Measurements from ENCODE around the gene LRPAP1. TPM values are rescaled to one million over a fixed set of nuclear protein-coding genes. Genes with fewer than 3 reads are reported as not detected.

Gene LRPAP1
- total and polyA plus RNA-seq, 10 donors = 28.1 to 131 (median 112) TPM

DNA sequence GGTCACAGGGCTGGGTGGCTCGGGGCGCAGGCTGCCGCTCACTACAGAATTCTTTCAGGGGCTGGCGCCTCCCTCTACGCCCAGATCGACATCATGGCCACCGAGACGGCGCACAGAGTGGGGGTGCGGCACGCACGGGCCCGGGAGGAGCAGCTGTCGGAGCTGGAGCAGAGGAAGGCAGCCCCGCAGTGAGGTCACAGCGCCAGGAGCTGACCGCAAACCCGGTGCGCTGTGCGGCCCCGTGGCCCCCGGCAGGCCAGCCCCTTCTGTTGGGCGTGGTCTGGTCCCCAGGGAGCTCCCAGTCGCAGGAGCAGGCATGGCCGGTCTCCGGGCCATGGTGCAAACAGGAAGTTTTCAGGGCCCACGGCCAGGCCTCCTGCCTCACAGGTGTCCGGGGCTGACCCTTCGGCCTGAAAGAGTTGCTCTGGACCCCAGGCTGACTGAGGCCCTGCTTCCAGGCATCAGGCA lies 31.6 kb downstream of the LRPAP1 start:
- intact Hi-C loops (cut with DNase I; ENCODE audit: low total_unique reads) = no loop called here

DNA sequence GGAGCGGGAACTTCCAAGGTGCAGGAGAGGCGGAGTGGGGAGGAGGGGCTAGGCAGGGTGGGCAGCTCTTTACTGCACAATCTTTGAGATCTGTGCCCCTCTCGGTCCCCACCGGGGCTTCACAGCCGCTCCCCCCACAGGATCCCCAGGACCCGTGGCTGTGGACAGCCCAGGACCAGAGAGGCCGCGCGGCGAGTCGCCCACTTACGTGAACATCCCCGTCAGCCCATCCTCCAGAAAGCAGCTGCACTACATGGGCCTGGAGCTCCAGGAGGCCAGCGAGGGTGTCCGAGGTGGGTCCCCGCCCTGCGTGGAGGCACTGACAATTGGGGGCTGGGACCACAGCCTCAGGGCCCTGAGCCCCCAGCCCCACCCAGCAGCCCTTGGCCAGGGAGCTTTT lies 32.1 kb downstream of the LRPAP1 start:
- TF ChIP-seq POLR2A (IDR thresholded peaks at IDR 0.05) (no peak), POLR2AphosphoS5 (IDR thresholded peaks at IDR 0.05) (no peak)
- TF ChIP-seq, protein P1, sequence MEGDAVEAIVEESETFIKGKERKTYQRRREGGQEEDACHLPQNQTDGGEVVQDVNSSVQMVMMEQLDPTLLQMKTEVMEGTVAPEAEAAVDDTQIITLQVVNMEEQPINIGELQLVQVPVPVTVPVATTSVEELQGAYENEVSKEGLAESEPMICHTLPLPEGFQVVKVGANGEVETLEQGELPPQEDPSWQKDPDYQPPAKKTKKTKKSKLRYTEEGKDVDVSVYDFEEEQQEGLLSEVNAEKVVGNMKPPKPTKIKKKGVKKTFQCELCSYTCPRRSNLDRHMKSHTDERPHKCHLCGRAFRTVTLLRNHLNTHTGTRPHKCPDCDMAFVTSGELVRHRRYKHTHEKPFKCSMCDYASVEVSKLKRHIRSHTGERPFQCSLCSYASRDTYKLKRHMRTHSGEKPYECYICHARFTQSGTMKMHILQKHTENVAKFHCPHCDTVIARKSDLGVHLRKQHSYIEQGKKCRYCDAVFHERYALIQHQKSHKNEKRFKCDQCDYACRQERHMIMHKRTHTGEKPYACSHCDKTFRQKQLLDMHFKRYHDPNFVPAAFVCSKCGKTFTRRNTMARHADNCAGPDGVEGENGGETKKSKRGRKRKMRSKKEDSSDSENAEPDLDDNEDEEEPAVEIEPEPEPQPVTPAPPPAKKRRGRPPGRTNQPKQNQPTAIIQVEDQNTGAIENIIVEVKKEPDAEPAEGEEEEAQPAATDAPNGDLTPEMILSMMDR (IDR thresholded peaks at IDR 0.05 in 8 of 11, conservative IDR thresholded peaks at IDR 0.05 in 3 of 11) = no peak
- H3K4me1 ChIP-seq = peaks cover 0 to 25% (median 11%) of the 10 kb centered on the region in 6 donors
- 90 to 99% (median 96%) methylated on average over 8 to 17 of the region's 17 CpGs for WGBS, 5 donors
- peaks cover 0 to 66% (median 27%) of the 10 kb centered on the region in 6 donors for H3K36me3 ChIP-seq
- peaks cover 0 to 19% (median 6%) of the 10 kb centered on the region in 7 donors for H3K27me3 ChIP-seq (replicated peaks in 1 of 7)
- intact Hi-C loops (cut with DNase I; ENCODE audit: low total_unique reads) = no loop called here
- DNase-seq = no peak
- H3K9me3 ChIP-seq = no peaks in the 10 kb centered on the region
- H3K4me3 ChIP-seq = no peak overlapping the region
- H3K27ac ChIP-seq = no peak overlapping the region

More for the DNA sequence above, 31.6 kb downstream of the LRPAP1 start:
- WGBS, 5 donors = 88 to 95% (median 89%) methylated on average over 11 to 29 of the region's 29 CpGs
- DNase-seq = no peak
- no peaks in the 10 kb centered on the region for H3K9me3 ChIP-seq
- no peak for TF ChIP-seq POLR2A (IDR thresholded peaks at IDR 0.05)
- TF ChIP-seq, protein P1 (IDR thresholded peaks at IDR 0.05 in 8 of 11, conservative IDR thresholded peaks at IDR 0.05 in 3 of 11) = no peak
- no peak for TF ChIP-seq POLR2AphosphoS5 (IDR thresholded peaks at IDR 0.05)
- H3K4me1 ChIP-seq = peaks cover 0 to 25% (median 11%) of the 10 kb centered on the region in 6 donors
- no peak overlapping the region for H3K27ac ChIP-seq
- peaks cover 0 to 13% (median 6%) of the 10 kb centered on the region in 7 donors for H3K27me3 ChIP-seq (replicated peaks in 1 of 7)
- H3K36me3 ChIP-seq = peaks cover 0 to 72% (median 33%) of the 10 kb centered on the region in 6 donors
- no peak overlapping the region for H3K4me3 ChIP-seq

DNA sequence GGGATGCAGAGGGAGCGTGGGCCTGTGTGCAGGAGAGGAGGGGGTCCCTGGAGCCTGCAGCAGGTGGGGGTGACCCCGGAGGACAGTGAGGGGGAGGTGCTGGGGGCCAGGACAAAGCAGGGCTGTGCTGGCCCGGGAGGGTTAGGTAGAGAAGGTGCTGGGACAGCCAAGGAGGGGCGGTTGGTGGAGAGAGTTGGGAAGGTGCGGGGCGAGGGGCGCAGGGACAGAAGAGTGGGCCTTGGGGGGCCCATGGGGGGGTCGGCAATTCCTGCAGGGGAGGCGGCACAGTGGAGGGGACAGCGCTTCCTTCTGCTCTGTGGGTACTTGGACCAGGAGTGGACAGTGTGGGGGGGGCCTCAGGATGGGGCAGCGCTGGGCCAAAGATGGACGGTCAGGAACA lies 32.5 kb downstream of the LRPAP1 start:
- TF ChIP-seq POLR2A (IDR thresholded peaks at IDR 0.05) (no peak), POLR2AphosphoS5 (IDR thresholded peaks at IDR 0.05) (no peak)
- TF ChIP-seq, protein P1 (IDR thresholded peaks at IDR 0.05 in 8 of 11, conservative IDR thresholded peaks at IDR 0.05 in 3 of 11) = no peak
- H3K4me3 ChIP-seq = no peak overlapping the region
- intact Hi-C loops (cut with DNase I; ENCODE audit: low total_unique reads) = no loop called here
- H3K36me3 ChIP-seq = peaks cover 0 to 62% (median 24%) of the 10 kb centered on the region in 6 donors
- no peak for DNase-seq
- peaks cover 0 to 25% (median 11%) of the 10 kb centered on the region in 6 donors for H3K4me1 ChIP-seq
- peaks cover 0 to 23% (median 6%) of the 10 kb centered on the region in 7 donors for H3K27me3 ChIP-seq (replicated peaks in 1 of 7)
- H3K9me3 ChIP-seq = no peaks in the 10 kb centered on the region
- WGBS, 5 donors = 88 to 93% (median 93%) methylated on average over 12 of the region's 12 CpGs
- H3K27ac ChIP-seq = no peak overlapping the region

DNA sequence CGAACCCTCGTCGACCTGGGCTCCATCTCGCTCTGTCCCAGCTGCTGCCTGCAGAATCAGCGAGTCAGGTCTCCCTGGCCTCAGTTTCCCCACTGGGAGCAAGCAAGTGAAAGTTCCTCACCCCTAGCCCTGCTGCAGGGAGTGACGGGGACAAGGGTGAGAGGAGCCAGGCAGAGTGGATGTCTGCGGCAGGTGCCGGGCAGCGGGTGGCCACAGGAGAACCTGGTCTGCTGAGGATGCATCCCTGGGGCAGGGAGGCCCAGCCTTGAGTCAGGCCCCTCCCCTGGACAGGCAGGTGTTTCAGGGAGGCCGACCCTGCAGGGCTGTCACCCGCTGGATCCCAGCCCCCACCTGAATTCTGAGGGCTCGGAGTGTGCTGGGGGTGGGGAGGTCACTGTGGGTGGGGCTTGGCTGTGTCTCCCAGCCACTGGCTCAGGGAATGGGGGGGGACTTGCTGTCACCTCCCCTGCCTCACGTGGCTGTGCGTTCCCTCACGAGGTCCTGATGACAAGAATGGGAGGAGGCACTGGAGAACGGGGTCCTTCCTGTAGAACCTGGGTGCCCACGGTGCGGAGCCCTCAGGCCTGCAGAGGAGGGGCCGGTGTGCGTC lies 33.2 kb downstream of the LRPAP1 start:
- H3K36me3 ChIP-seq = peaks cover 0 to 55% (median 21%) of the 10 kb centered on the region in 6 donors
- WGBS, 5 donors = 75 to 90% (median 84%) methylated on average over 10 to 20 of the region's 20 CpGs
- no peak overlapping the region for H3K27ac ChIP-seq
- H3K27me3 ChIP-seq (replicated peaks in 1 of 7) = peaks cover 0 to 30% (median 6%) of the 10 kb centered on the region in 7 donors
- peaks cover 0 to 25% (median 11%) of the 10 kb centered on the region in 6 donors for H3K4me1 ChIP-seq
- no peak for TF ChIP-seq POLR2A (IDR thresholded peaks at IDR 0.05)
- peak in 2 of 3 donors; percentile 25 to 29 for TF ChIP-seq POLR2AphosphoS5 (IDR thresholded peaks at IDR 0.05)
- TF ChIP-seq, protein P1 (IDR thresholded peaks at IDR 0.05 in 8 of 11, conservative IDR thresholded peaks at IDR 0.05 in 3 of 11) = no peak
- intact Hi-C loops (cut with DNase I; ENCODE audit: low total_unique reads) = no loop called here
- no peak overlapping the region for H3K4me3 ChIP-seq
- H3K9me3 ChIP-seq = no peaks in the 10 kb centered on the region
- DNase-seq = no peak

All from spleen (tissue), 11 donors.